Kidney (tissue), 14 donors: ENCODE results near the gene CPSF2. TPM values are rescaled to one million over a fixed set of nuclear protein-coding genes. Genes with fewer than 3 reads are reported as not detected.
"Not testable (repeated sequence)": the region's sequence is repeated elsewhere in the genome, so short reads cannot be mapped to it uniquely, and the experiment has no call there.

Experiments
- DNase-seq, 5 donors: peaks; one replicate each; pipeline ENCODE4 v3.0.0-alpha.2; 2013 to 2020
- FAIRE-seq: peaks from 2 replicates; lab custom pipeline; 2012; peaks lifted over from hg19 to GRCh38; lab: Jason Lieb, UNC
- H3K27ac ChIP-seq, 2 donors: one replicate each; pipeline ENCODE4 v1.7.0; 2013; ENCODE audit warnings: low read depth in 2 of 2, low read length in 2 of 2, inconsistent platforms in 1 of 2
- H3K27me3 ChIP-seq: one replicate; pipeline ENCODE4 v1.7.1; 2013; ENCODE audit warnings: low read length, inconsistent platforms; ENCODE audit not compliant: control insufficient read depth, insufficient read depth
- H3K36me3 ChIP-seq, 3 donors: one replicate each; pipeline versions ENCODE4 v1.7.0 to v1.7.1; 2013; ENCODE audit warnings: low read length in 3 of 3, control low read depth in 1 of 3, inconsistent platforms in 1 of 3; ENCODE audit not compliant: insufficient read depth in 3 of 3, control insufficient read depth in 2 of 3
- H3K4me1 ChIP-seq, 3 donors: one replicate each; pipeline versions ENCODE4 v1.7.0 to v1.7.1; 2013; ENCODE audit warnings: low read length in 3 of 3, inconsistent platforms in 1 of 3, low read depth in 1 of 3; ENCODE audit not compliant: control insufficient read depth in 2 of 3, insufficient read depth in 2 of 3
- H3K4me3 ChIP-seq, 3 donors: one replicate each; pipeline versions ENCODE4 v1.7.0 to v1.8.1; 2013; ENCODE audit warnings: low read length in 3 of 3, control low read depth in 1 of 3, inconsistent platforms in 1 of 3
- H3K9ac ChIP-seq, 3 donors: one replicate each; pipeline versions ENCODE4 v1.7.0 to v1.7.1; 2013; ENCODE audit warnings: low read length in 3 of 3, control low read depth in 1 of 3, inconsistent platforms in 1 of 3
- H3K9me3 ChIP-seq, 3 donors: one replicate each; pipeline versions ENCODE4 v1.7.0 to v1.7.1; 2013; ENCODE audit warnings: low read length in 3 of 3, control low read depth in 1 of 3, inconsistent platforms in 1 of 3; ENCODE audit not compliant: control insufficient read depth in 2 of 3, insufficient read depth in 1 of 3
- intact Hi-C: fragments of 100-400 bp; cut with DNase I; formaldehyde crosslinking; loops from one replicate; pipeline ENCODE4 v1.11.1; 2022
- polyA plus RNA-seq: library from polyadenylated mRNA; stranded (reverse); fragments of 350-450 nt; fragmentation: Illumina TruSeq; extraction: RNeasy Lipid Tissue Mini Kit (QIAGEN cat#74804); gene quantifications from one replicate; pipeline ENCODE4 v1.2.3, GENCODE V29; 2014; ENCODE audit warnings: low read depth, low replicate concordance; ENCODE audit not compliant: insufficient read depth
- total RNA-seq: library from RNA; stranded (reverse); fragmentation: NEBNext Ultra II Directional; extraction: Animal tissue kit (Norgen Biotek cat#: 25700); gene quantifications from one replicate; pipeline ENCODE4 v1.2.1, GENCODE V29; 2021
- TF ChIP-seq, protein P1 (sequence below): IDR thresholded peaks from 3 replicates; pipeline ENCODE4 v1.5.1; 2012; ENCODE audit warnings: mild to moderate bottlenecking, moderate library complexity, borderline replicate concordance; ENCODE audit not compliant: insufficient read depth; ENCODE audit errors: extremely low read depth
- donor health status: control.
- donor health status: control.
- donor health status: control.
- donor health status: control.
- donor health status: control.
- donor health status: DM: yes; HTN: yes; CAD: no.
- donor health status: Normal renal cell carcinoma (clear cell type).

Gene CPSF2
- total and polyA plus RNA-seq, 2 donors from 2014 or later, result 12.3 to 51.6 TPM

DNA sequence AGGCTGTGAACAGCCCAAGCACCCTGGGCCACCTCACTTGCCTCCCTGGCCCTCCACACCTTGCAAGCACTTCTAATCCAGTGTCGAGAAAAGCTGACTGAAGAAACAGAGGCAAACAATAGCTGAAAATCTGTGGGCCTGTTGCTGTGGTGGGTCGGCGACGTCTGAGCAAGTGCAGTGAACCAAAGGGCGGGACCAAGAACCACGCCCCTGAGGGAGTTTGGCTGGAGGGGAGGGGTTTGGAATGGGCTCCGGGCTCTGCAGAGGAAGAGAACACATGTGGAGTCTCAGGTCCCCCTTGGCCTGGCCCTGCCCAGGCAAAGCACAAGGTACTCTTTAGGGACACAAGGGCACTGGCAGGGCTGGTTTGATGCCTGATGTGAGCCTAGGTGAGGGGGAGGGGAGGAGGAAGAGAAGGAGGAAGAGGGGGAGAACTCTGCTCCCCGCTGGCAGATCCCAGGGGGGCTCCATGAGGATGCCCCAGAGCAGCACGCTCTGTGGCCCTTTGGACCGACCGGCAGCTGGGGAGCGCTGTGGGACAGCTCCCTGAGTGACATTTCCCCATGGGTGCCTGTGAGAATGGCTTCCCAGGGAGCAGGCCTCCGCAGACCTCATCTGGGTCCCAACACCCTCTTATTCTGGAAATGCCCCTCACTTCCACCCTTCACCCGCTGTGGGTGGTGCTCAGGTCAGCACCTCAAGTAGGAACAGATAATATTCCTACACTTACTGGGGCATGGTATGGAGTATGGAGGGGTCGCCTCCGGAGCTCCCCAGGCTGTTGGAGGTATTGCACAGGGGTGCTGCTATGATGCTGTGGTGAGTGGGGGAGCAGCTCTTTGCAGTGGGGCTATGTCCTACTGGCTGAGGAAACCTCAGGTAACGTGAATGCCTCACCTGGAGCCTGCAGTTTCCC, 85.5 kb downstream of the CPSF2 start:
- no peak overlapping the region for H3K9ac ChIP-seq
- intact Hi-C loops, result no loop called here
- DNase-seq, result peak in 1 of 5 donors; percentile 3
- TF ChIP-seq, protein P1, sequence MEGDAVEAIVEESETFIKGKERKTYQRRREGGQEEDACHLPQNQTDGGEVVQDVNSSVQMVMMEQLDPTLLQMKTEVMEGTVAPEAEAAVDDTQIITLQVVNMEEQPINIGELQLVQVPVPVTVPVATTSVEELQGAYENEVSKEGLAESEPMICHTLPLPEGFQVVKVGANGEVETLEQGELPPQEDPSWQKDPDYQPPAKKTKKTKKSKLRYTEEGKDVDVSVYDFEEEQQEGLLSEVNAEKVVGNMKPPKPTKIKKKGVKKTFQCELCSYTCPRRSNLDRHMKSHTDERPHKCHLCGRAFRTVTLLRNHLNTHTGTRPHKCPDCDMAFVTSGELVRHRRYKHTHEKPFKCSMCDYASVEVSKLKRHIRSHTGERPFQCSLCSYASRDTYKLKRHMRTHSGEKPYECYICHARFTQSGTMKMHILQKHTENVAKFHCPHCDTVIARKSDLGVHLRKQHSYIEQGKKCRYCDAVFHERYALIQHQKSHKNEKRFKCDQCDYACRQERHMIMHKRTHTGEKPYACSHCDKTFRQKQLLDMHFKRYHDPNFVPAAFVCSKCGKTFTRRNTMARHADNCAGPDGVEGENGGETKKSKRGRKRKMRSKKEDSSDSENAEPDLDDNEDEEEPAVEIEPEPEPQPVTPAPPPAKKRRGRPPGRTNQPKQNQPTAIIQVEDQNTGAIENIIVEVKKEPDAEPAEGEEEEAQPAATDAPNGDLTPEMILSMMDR, result no peak
- FAIRE-seq, result no peak
- no peak overlapping the region for H3K4me3 ChIP-seq
- no peak overlapping the region for H3K27ac ChIP-seq
- H3K4me1 ChIP-seq, result no peaks in the 10 kb centered on the region
- no peaks in the 10 kb centered on the region for H3K27me3 ChIP-seq
- no peaks in the 10 kb centered on the region for H3K9me3 ChIP-seq
- H3K36me3 ChIP-seq, result no peaks in the 10 kb centered on the region

DNA sequence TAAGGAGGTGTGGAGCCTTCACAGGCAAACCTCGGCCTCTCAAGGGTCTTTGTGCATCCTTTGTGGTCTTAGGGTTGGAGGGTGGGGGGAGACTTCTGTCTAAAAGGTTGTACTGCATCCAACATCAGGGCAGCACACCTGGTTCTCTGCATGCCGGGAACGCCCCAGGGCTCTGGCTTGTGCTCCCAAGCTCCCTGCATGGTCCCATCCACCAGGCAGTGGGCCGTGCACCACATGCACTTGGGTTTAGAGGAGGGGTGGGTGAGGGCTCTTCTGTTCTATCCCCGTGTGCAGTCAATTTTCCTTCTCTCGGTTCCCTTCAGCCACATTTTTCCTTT, 86.1 kb downstream of the CPSF2 start:
- Histone ChIP-seq H3K4me1 (no peaks in the 10 kb centered on the region), H3K9ac (no peak overlapping the region), H3K36me3 (no peaks in the 10 kb centered on the region), H3K9me3 (no peaks in the 10 kb centered on the region), H3K4me3 (no peak overlapping the region), H3K27ac (no peak overlapping the region), H3K27me3 (no peaks in the 10 kb centered on the region)
- no peak for DNase-seq
- FAIRE-seq, result no peak
- TF ChIP-seq, protein P1, result no peak
- intact Hi-C loops, result no loop called here

DNA sequence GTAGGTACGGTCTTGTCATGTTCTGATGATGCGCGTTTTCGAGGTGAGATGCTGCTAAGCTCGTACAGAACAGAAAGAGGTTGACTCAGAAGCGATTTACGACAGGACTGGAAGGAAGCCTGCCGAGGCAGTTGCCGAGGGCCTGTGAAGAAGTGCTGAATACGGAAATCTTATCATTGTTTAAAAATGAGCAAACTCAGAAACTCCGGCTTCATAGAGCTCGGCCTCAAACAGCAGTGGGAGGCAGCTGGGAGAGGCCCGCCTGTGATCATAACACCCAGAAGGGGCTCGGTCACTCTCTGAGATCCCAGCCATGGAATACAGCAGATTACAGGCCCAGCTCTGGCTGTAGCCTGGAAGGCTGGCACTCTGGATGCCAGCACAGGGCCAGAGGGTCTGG, 87.4 kb downstream of the CPSF2 start:
- no peaks in the 10 kb centered on the region for H3K4me1 ChIP-seq
- no peaks in the 10 kb centered on the region for H3K27me3 ChIP-seq
- DNase-seq (no peak), FAIRE-seq (no peak)
- no peak overlapping the region for H3K4me3 ChIP-seq
- intact Hi-C loops, result no loop called here
- no peak overlapping the region for H3K27ac ChIP-seq
- no peaks in the 10 kb centered on the region for H3K9me3 ChIP-seq
- no peak overlapping the region for H3K9ac ChIP-seq
- TF ChIP-seq, protein P1, result no peak
- H3K36me3 ChIP-seq, result no peaks in the 10 kb centered on the region

DNA sequence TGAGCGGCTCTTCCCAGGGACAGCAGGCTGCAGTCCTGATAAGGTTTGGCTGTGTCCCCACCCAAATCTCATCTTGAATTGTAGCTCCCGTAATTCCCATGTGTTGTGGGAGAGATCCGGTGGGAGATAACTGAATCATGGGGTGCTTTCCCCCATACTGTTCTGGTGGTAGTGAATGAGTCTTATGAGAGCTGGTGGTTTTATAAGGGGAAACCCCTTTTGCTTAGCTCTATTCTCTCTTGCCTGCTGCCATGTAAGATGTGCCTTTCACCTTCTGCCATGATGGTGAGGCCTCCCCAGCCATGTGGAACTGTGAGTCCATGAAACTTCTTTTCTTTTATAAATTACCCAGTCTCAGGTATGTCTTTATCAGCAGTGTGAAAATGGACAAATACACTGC, 91.4 kb downstream of the CPSF2 start:
- DNase-seq, intact Hi-C loops, H3K4me1 ChIP-seq: not testable (repeated sequence)

More for the DNA sequence above, 91.4 kb downstream of the CPSF2 start:
- H3K36me3 ChIP-seq, FAIRE-seq, H3K9ac ChIP-seq, H3K4me3 ChIP-seq, H3K27me3 ChIP-seq, H3K9me3 ChIP-seq, H3K27ac ChIP-seq: not testable (repeated sequence)
